NCI-H2081 treated with DMSO at 0.1 percent for 48 hours (cell line): Measurements from ENCODE around the gene APBB2.
"Not testable (repeated sequence)": the region's sequence is repeated elsewhere in the genome, so short reads cannot be mapped to it uniquely, and the experiment has no call there.

ENCODE experiments used
- DNase-seq: peaks from one replicate; lab custom pipeline; 2025; lab: John Stamatoyannopoulos, UW

The APBB2 gene

GRCh38 chr4:40822420-40823166, 391.7 kb downstream of the APBB2 start:
- DNase-seq: no peak

- DNase-seq: no peak
Measured at GRCh38 chr4:40820101-40820500, 394.2 kb downstream of the APBB2 start.

GRCh38 chr4:40817157-40817556, 397.2 kb downstream of the APBB2 start:
- not testable (repeated sequence) for DNase-seq

DNA sequence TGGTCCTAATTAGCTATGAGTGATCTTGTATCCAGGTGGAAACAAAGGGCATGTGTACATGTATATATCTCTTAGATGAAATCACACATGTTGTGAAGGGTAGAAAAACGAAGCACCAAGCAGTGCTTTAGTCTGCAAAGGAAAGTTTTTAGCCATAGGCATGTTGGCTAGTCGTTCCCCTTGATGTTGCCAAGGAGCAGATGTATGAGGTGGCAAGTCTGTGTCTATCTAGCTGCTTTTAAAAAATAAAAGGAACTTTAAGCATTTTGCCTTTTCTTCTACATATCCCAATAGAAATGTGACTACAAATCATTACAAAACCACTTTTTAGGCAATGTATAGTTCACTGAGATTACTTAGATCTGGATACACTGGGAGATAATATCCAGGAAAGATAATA, 401.5 kb downstream of the APBB2 start:
- no peak for DNase-seq

DNA sequence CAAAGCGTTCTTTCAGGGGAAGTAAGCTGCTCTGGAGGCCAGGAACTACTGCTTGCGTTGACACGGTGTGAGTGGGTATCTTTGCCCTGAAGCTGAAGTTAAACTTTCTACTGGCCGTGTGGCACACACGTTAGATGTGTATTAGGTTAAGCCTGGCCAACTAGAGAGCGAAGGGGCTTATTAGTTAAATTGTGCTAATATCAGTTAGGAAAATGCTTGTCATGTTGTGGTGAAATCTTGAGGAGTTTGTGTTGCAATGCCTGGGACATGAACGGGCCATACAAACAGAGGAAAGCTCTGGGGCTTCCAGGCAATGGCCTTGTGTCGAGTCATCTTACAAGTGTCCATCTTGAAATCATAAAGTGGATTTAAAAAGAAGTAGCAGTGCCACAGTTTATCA, 402.0 kb downstream of the APBB2 start:
- DNase-seq: no peak

DNA sequence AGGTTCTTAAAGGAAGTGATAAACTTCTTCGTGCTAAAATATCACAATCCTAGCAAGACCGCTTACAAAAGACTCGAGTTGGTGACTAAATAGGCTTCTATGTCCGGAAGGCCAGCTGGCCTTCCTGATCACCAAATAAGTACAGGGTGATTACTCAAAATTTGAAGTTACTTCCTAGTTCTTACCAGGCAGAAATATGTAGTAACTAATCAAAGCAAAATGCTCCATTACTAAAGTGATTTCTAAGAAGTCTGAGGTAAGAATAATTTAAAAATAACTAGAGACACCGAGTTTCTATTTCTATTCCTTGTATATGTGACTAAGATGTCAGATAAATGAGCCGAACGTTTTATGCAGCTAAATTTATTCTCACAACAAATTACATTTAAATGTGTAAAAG, 402.4 kb downstream of the APBB2 start:
- no peak for DNase-seq

GRCh38 chr4:40808926-40809457, 405.4 kb downstream of the APBB2 start:
- DNase-seq: no peak

GRCh38 chr4:40804598-40804997, 409.7 kb downstream of the APBB2 start:
- no peak for DNase-seq

- no peak for DNase-seq
Measured at GRCh38 chr4:40800064-40800463, 414.3 kb downstream of the APBB2 start.

DNA sequence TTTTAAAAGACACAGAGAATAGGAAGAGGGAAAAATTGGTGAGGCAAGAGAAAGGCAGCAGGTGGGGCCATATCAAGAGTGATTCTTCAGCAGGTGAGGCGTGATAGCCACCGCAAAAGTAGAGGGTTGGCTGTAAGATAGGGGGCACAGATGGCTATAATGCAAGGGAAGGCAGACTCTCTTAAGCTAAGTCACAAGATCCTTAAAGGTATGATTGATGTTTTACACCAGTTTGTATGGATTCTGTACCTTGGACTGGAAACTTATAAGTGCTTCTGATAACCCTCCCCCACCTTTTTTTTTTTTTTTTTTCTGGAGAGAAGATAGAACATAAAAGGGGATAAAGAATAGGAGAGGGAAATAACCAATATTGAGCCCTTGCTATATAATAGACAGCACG, 424.6 kb downstream of the APBB2 start:
- no peak for DNase-seq

DNA sequence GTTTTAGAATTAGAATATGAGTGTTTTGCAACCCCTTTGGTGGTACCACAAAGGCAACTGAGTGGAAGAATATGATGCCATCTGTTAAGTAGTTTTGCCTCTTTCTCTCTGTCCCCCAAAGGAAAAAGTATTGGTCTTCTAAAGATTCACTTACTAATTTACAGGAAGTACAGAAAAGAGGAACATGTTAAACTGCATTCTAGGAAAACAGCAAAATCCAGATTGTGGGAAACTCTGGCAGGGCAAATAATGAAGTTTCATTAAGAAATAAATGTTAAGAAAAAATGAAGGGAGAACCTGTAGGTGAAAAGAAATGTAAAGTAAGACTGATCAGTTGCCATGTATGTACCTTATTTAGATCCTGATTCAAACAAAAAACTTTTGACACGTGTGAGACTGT, 425.3 kb downstream of the APBB2 start:
- no peak for DNase-seq

DNA sequence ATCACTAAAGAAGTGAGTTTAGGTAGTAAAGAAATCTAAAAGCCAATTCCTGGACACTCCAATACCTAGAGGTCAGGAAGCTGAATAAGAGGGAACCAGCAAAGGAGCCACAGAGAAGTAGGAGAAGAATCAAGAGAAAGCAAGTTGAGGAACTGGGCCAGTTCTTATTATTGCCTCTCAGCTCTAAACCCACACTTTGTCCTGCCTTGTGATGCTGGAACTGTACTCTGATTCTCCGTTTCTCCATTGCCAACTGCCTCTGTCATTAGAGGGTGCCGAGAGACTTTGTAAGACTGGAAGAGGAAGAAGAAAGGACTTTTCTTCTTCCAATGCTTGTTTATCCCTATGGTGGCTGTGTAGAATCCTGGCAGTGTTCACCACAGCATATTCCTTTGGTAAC, 426.0 kb downstream of the APBB2 start:
- no peak for DNase-seq

DNA sequence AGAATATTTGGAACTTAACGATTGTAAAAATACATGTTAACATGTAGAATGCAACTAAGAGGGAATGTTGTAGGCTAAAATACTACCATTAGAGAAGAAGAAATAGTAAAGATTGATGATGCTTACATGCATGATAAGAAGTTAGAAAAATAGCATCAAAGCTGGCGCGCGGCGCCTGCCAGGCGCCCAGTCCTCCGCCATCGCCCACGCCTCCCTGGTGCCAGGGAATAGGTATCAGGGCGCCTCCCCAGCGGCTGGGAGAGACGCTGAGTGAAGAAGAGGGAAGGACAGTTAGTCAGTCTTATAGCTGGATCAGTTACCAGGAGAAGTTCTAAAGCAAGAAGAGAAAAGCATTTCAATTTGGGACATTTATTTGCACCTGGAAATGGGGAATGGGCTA, 428.6 kb downstream of the APBB2 start:
- no peak for DNase-seq

DNA sequence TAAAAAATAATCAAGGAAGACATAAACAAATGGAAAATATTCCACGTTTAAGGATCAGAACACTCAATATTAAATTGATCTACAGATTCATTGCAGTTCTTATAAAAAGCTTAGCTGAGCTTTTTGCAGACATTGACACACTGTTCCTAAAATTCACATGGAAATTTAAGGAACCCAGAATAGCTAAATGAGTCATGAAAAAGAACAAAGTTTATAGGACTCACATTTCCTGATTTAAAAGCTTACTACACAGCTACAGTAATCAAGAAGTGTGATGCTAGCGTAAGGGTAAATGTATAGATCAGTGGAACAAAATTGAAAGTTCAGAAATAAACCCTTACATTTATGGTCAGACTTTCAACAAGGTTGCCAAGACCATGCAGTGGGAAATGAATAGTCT, 431.5 kb downstream of the APBB2 start:
- DNase-seq: no peak

DNA sequence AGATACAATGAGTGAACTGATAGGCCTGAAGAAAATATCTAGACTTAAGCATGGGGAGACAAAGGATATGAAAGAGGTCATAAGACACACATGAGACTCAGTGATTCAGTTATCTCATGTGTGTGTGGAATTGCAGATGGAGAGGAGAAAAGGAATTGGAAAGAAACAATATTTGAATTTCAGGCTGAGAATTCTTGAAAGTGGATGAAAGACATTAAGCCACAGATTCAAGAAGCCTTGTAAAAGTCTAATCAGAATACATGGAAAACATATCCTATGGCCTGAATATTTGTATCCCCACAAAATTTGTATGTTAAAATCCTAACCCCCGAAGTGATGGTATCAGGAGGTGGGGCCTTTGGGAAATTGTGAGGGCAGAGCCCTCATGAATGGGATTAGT, 436.3 kb downstream of the APBB2 start:
- DNase-seq: no peak

GRCh38 chr4:40769266-40769665, 445.1 kb downstream of the APBB2 start:
- no peak for DNase-seq

DNA sequence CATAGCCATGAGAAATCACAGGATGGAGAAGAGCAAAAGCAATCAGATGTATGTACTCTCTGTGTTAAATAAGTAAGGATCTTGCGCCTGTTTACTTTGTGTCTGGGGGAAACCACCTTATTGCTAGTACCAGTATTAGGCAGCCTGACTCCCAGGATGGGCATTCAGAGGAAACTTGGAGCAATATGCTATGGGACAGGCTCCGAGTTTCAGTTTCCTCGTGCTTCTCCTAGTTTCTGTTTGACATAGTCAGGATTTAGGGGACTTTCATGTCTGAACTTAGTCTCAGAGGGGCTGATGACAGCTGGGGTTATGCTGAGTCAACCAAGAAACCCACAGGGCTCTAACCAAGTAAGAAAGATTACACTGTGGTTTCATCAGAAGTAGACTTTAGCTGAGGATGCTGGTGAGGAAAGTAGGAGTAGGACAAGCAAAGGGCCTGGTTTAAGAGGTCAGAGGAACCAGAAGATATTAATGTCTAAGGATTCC, 451.1 kb downstream of the APBB2 start:
- no peak for DNase-seq
